ENCODE data around the gene SEC14L1.

- no peak for TF ChIP-seq CTCF (IDR thresholded peaks at IDR 0.05)
- no peak for TF ChIP-seq POLR2A (IDR thresholded peaks at IDR 0.05)
Observed at GRCh38 chr17:77209330-77209748, 68.6 kb downstream of the SEC14L1 start.
